Measurements from ENCODE around the gene KLHDC4.
"Not testable (repeated sequence)": the region's sequence is repeated elsewhere in the genome, so short reads cannot be mapped to it uniquely, and the experiment has no call there.

Gene KLHDC4

GRCh38 chr16:87684711-87685404 is 80.9 kb downstream of the KLHDC4 start:
- Mint-ChIP-seq H3K36me3 (ENCODE audit: low read depth) (no peaks in the 10 kb centered on the region), H3K4me1 (ENCODE audit: low read depth) (peaks cover 15% of the 10 kb centered on the region), H3K27ac (no peak overlapping the region), H3K27me3 (no peaks in the 10 kb centered on the region), H3K4me3 (no peak overlapping the region), H3K9me3 (no peaks in the 10 kb centered on the region)

GRCh38 chr16:87684106-87684677 is 81.6 kb downstream of the KLHDC4 start:
- H3K36me3 Mint-ChIP-seq (ENCODE audit: low read depth) = no peaks in the 10 kb centered on the region
- peaks cover 15% of the 10 kb centered on the region for H3K4me1 Mint-ChIP-seq (ENCODE audit: low read depth)
- no peak overlapping the region for H3K4me3 Mint-ChIP-seq
- H3K27ac Mint-ChIP-seq = no peak overlapping the region
- no peaks in the 10 kb centered on the region for H3K9me3 Mint-ChIP-seq
- H3K27me3 Mint-ChIP-seq = no peaks in the 10 kb centered on the region

DNA sequence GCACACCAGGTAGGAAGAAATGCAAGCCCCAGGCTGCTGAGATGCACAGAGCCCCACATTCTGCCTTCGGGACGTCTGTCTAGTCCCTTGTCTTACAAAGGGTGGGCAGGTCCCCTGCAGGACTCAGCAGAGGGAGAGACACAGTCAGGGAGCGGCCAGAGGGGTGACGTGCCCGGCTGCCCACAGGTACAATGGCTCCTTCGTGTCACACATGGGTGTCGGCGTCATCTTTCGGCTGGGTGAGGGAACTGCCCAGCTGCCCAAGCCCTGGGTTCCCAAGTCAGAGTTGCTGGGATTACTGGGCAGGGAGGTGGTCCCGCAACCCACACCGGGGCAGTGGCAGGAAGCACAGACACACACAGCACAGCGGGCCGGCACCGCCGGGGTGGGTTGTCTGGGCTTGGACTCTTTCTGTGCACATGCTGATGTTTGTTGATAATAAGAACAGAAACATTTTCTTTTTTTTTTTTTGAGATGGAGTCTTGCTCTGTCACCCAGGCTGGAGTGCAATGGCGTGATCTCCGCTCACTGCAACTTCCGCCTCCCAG is 82.9 kb downstream of the KLHDC4 start:
- Mint-ChIP-seq H3K9me3 (no peaks in the 10 kb centered on the region), H3K27me3 (no peaks in the 10 kb centered on the region), H3K36me3 (ENCODE audit: low read depth) (no peaks in the 10 kb centered on the region), H3K4me3 (no peak overlapping the region), H3K27ac (no peak overlapping the region), H3K4me1 (ENCODE audit: low read depth) (peaks cover 15% of the 10 kb centered on the region)

DNA sequence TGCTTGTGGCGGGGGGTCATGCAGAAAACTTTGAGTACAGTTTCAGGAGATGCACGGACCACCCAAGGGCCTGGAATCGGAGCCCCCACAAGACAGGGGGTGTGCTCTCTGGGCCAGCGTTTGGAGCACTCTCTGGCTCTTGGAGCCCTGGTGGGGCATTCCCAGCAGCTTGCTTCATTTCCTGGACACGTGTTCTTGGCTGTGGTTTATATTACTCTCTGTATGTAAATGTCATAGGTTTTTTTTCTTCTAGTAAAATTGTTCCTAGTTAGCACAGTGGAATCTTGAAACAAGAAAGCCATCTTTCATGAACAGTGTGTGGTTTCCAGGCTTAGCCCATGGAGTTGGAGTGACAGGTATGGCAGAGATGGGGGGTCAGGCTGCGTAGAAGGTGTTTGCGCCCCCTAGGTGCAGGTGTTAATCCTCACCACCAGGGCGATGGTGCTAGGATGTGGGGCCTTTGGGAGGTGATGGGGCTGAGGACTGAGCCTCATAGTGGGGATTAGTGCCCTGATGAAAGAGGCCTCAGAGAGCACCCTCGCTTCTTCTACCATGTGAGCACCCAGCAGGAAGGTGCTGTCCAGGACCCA is 83.7 kb downstream of the KLHDC4 start:
- Mint-ChIP-seq H3K4me1 (ENCODE audit: low read depth) (peaks cover 15% of the 10 kb centered on the region), H3K27me3 (no peaks in the 10 kb centered on the region), H3K36me3 (ENCODE audit: low read depth) (no peaks in the 10 kb centered on the region), H3K27ac (no peak overlapping the region), H3K9me3 (no peaks in the 10 kb centered on the region), H3K4me3 (no peak overlapping the region)

DNA sequence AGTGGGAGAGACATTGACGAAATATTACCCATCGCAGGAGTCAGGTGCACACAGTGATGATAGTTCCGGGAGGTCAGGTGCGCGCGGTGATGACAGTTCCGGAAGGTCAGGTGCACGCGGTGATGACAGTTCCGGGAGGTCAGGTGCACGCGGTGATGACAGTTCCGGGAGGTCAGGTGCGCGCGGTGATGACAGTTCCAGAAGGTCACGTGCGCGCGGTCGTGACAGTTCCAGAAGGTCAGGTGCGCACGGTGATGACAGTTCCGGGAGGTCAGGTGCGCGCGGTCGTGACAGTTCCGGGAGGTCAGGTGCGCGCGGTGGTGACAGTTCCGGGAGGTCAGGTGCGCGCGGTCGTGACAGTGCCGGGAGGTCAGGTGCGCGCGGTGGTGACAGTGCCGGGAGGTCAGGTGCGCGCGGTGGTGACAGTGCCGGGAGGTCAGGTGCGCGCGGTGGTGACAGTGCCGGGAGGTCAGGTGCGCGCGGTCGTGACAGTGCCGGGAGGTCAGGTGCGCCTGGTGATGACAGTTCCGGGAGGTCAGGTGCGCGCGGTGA is 84.7 kb downstream of the KLHDC4 start:
- H3K27me3 Mint-ChIP-seq; H3K9me3 Mint-ChIP-seq; H3K4me3 Mint-ChIP-seq; H3K36me3 Mint-ChIP-seq (ENCODE audit: low read depth); H3K27ac Mint-ChIP-seq: not testable (repeated sequence)
- H3K4me1 Mint-ChIP-seq (ENCODE audit: low read depth) = peaks cover 15% of the 10 kb centered on the region

DNA sequence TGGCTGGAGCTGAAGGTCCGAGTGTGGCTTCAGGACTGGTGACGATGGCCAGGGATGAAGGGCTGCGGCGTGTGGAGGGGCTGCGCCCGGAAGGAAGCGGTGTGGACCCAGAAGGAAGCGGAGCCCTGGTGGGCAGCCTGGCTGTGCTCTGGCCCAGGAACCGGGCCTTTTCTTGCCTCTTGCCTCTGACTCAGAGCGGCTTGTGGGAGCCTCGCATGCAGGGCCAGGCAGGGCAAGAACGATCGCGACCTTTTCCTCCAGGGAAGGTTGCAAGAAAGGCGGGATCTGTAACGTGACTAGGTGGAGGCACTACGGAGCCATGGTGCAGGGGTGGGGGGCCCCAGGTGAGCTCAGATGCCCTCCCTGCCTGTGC is 85.5 kb downstream of the KLHDC4 start:
- Mint-ChIP-seq H3K36me3 (ENCODE audit: low read depth) (no peaks in the 10 kb centered on the region), H3K4me3 (no peak overlapping the region), H3K9me3 (no peaks in the 10 kb centered on the region), H3K4me1 (ENCODE audit: low read depth) (peaks cover 15% of the 10 kb centered on the region), H3K27ac (no peak overlapping the region), H3K27me3 (no peaks in the 10 kb centered on the region)

DNA sequence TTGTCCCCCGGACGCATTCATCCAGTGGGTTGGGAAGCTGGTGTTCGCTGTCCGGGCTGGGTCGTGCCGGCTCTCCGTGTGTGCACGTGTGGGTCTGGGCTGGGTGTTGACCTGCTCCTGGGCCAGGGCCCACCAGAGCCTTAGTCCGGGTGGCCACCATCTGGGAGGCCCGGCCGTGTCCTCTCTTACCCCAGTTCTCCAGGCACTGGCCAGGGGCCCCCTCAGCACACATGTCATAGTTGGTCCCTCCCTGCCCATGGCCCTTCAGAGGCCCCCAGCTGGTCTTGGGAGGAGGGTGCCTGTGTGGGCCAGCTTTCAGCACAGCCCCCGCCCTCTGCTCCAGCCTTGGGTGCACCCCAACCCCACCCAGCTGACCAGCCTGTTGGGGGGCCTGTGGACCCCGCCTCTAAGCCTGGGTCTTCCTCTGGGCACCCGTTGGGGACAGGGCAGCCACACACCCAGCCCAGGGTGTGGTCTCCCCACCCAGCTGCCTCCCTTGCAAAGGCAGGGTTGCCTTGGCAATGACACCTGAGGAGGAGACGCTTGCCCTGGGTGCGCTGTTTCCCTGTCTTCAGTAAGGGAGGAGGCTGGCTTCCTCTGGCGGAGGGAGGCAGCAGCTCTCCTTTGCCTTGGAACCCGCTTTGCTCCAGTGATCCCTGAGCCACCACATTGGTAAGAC is 86.1 kb downstream of the KLHDC4 start:
- no peak overlapping the region for H3K4me3 Mint-ChIP-seq
- H3K36me3 Mint-ChIP-seq (ENCODE audit: low read depth) = no peaks in the 10 kb centered on the region
- H3K9me3 Mint-ChIP-seq = no peaks in the 10 kb centered on the region
- peaks cover 15% of the 10 kb centered on the region for H3K4me1 Mint-ChIP-seq (ENCODE audit: low read depth)
- no peaks in the 10 kb centered on the region for H3K27me3 Mint-ChIP-seq
- peak overlapping the region; percentile 21 for H3K27ac Mint-ChIP-seq

GRCh38 chr16:87678618-87679017 is 87.2 kb downstream of the KLHDC4 start:
- Mint-ChIP-seq H3K27ac (no peak overlapping the region), H3K4me3 (no peak overlapping the region), H3K36me3 (ENCODE audit: low read depth) (no peaks in the 10 kb centered on the region)

DNA sequence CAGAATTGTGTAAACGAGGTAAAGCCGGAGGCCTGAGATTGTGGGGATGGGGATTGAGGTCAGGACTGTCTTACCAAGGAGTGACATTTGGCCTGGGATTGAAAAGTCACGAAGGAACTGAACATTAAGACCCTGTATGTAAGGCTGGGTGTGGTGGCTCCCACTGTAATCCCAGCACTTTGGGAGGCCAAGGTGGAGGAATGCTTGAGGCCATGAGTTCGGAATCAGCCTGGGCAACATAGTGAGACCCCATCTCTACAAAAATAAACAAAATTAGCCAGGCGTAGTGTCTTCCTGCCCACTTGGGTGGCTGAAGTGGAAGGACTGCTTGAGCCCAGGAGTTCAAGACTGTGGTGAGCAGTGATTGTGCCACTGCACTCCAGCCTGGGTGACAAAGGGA is 88.0 kb downstream of the KLHDC4 start:
- no peaks in the 10 kb centered on the region for H3K9me3 Mint-ChIP-seq
- no peak overlapping the region for H3K4me3 Mint-ChIP-seq
- peaks cover 15% of the 10 kb centered on the region for H3K4me1 Mint-ChIP-seq (ENCODE audit: low read depth)
- H3K36me3 Mint-ChIP-seq (ENCODE audit: low read depth) = no peaks in the 10 kb centered on the region
- H3K27me3 Mint-ChIP-seq = no peaks in the 10 kb centered on the region
- H3K27ac Mint-ChIP-seq = no peak overlapping the region

More at GRCh38 chr16:87678618-87679017, 87.2 kb downstream of the KLHDC4 start:
- H3K9me3 Mint-ChIP-seq = no peaks in the 10 kb centered on the region
- H3K4me1 Mint-ChIP-seq (ENCODE audit: low read depth) = peaks cover 15% of the 10 kb centered on the region
- H3K27me3 Mint-ChIP-seq = no peaks in the 10 kb centered on the region

DNA sequence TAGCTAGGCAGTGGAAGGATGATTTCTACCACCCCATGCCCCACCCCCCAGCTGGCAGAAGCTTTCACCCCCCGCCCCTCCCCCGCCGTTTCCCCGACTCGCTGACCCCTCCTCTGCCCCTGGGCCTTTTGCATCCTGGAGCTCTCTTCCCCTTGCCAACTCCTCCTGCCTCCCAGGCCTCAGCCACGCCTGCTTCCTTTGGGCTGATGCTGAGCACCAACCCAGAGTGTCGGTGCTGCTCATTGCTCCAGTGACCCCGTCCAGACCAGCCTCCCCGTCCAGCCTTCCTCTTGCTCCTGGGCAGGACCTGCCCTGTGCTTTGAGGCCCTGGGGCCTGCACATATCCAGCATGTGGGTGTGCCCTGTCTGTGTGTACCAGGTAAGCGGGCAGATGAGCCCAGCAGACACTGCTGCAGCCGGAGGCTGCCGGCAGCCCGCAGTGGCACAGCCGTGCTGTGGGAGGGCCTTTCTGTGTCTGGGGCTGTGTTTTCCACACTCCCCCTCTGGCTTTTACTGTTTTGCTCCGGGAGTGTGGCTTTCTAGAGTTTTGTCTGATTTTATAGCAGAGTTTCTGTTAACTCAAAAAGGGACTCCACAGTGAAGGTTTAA is 90.6 kb downstream of the KLHDC4 start:
- H3K4me3 Mint-ChIP-seq = no peak overlapping the region
- no peaks in the 10 kb centered on the region for H3K4me1 Mint-ChIP-seq (ENCODE audit: low read depth)
- H3K27ac Mint-ChIP-seq = no peak overlapping the region
- no peaks in the 10 kb centered on the region for H3K27me3 Mint-ChIP-seq
- no peaks in the 10 kb centered on the region for H3K9me3 Mint-ChIP-seq
- H3K36me3 Mint-ChIP-seq (ENCODE audit: low read depth) = no peaks in the 10 kb centered on the region

GRCh38 chr16:87674419-87674818 is 91.4 kb downstream of the KLHDC4 start:
- H3K4me3 Mint-ChIP-seq = no peak overlapping the region
- H3K27me3 Mint-ChIP-seq = no peaks in the 10 kb centered on the region

DNA sequence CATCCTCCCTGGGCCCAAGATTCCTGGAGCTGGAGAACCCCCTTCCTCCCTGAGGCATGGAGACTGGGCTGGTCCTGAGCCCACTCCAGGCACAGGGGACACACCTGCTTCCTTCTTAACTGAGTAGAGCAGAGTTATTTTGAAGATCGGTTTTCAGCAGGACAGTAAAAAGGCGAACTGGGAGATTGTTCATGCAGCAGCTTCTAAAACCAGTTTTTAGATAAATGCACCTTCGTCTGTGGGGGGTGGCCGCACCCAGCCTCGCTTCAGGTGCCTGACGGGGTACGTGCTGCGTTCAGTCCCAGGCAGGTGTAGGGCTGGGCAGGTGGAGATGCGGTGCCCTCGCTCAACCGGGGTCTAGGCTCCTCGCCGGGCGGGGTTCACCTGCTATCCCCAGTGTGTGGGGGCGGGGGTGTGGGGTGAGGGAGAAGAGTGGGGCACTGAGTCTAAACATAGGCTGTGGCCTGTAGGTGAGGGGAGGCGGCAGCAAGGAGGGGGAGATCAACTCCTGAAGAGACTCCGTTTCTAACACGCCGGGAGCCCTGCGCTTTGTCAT is 94.0 kb downstream of the KLHDC4 start:
- no peaks in the 10 kb centered on the region for H3K36me3 Mint-ChIP-seq (ENCODE audit: low read depth)
- H3K27ac Mint-ChIP-seq = no peak overlapping the region
- H3K4me3 Mint-ChIP-seq = no peak overlapping the region
- no peaks in the 10 kb centered on the region for H3K27me3 Mint-ChIP-seq
- no peaks in the 10 kb centered on the region for H3K4me1 Mint-ChIP-seq (ENCODE audit: low read depth)
- H3K9me3 Mint-ChIP-seq = no peaks in the 10 kb centered on the region

More at GRCh38 chr16:87674419-87674818, 91.4 kb downstream of the KLHDC4 start:
- H3K36me3 Mint-ChIP-seq (ENCODE audit: low read depth) = no peaks in the 10 kb centered on the region
- H3K27ac Mint-ChIP-seq = no peak overlapping the region
- no peaks in the 10 kb centered on the region for H3K4me1 Mint-ChIP-seq (ENCODE audit: low read depth)
- no peaks in the 10 kb centered on the region for H3K9me3 Mint-ChIP-seq

DNA sequence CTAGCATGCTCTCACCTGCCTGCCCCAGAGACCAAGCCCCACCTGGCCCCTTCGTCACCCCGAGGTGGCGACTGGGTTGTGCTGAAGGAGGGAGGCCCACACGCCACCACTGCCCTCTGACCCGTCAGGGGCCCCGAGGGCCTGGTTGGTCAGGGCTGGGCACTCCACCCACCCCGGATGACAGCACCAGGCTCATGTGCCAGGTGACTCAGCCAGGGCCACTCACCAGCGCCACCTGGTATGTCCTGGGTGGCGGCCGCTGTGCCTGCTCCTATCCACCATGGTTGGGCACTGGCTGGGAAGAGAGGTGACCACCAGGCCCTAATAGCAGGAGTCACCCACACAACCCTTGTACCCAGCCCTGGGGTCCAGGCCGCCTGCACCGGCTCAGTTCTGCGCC is 94.6 kb downstream of the KLHDC4 start:
- no peaks in the 10 kb centered on the region for H3K9me3 Mint-ChIP-seq
- H3K36me3 Mint-ChIP-seq (ENCODE audit: low read depth) = no peaks in the 10 kb centered on the region
- no peak overlapping the region for H3K4me3 Mint-ChIP-seq
- no peaks in the 10 kb centered on the region for H3K27me3 Mint-ChIP-seq
- H3K4me1 Mint-ChIP-seq (ENCODE audit: low read depth) = no peaks in the 10 kb centered on the region
- H3K27ac Mint-ChIP-seq = no peak overlapping the region

DNA sequence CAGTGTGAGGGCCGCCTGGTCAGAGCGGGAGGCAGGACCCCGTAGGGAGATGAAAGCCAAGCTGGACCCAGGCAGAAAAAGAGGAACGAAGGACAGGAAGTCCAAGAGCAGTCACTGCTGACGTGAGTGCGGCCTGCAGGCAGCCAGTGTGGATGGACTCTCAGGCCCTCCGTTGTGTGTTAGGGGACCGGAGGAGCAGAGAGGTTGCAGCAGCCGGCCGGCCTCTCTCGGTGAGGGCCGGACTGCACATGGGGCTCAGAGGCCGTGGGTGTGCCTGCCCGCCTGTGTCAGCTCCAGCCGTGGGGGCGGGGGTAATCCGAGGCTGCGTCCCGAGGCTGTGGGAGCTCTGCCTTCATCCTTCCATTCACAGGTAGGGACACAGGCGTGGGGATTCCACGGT is 96.1 kb downstream of the KLHDC4 start:
- Mint-ChIP-seq H3K4me1 (ENCODE audit: low read depth) (no peaks in the 10 kb centered on the region), H3K4me3 (no peak overlapping the region)

More for the DNA sequence above, 96.1 kb downstream of the KLHDC4 start:
- Mint-ChIP-seq H3K9me3 (no peaks in the 10 kb centered on the region), H3K27me3 (no peaks in the 10 kb centered on the region), H3K27ac (no peak overlapping the region), H3K36me3 (ENCODE audit: low read depth) (no peaks in the 10 kb centered on the region)

Data from stimulated activated naive CD8-positive, alpha-beta T cell treated with anti-CD3 and anti-CD28 coated beads, Interleukin-15, Interleukin-2, amounts not matched to agents 100 ng/mL and 50 ng/mL, for 24 hours (primary cell).